Muscle of arm (tissue), 12 donors: ENCODE data around the gene EXO5. TPM values are rescaled to one million over a fixed set of nuclear protein-coding genes. Genes with fewer than 3 reads are reported as not detected.
"Not testable (repeated sequence)": the region's sequence is repeated elsewhere in the genome, so short reads cannot be mapped to it uniquely, and the experiment has no call there.

Experiments used
- DNase-seq: peaks from one replicate; pipeline ENCODE4 v3.0.0-alpha.2; 2013
- polyA plus RNA-seq, 12 donors: library from polyadenylated mRNA; unstranded; fragments of 120-200 nt; gene quantifications; one replicate each; pipeline ENCODE4 v1.2.1, GENCODE V29; 2013; ENCODE audit not compliant: insufficient read length in 12 of 12

EXO5 gene
- polyA plus RNA-seq, 12 donors = 6.2 to 10.6 (median 8.8) TPM; not detected in 1

DNA sequence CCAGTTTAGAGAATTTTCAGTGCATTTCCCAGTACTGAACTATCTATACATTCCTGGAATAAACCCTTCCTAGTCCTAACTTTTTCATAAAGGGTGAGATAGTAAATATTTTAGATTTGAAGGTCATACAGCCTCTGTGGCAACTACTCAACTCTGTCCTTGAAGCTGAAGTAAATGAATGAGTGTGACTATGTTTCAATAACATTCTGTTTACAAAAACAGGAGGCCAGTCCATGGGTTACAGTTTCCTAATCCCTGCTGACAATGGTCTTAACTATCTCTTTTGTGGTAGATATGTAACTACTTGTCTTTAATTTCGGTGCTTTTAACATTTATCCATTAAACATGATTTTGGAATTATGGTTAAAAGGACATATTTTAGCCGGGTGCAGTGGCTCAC, 27.2 kb downstream of the EXO5 start:
- DNase-seq = no peak

DNA sequence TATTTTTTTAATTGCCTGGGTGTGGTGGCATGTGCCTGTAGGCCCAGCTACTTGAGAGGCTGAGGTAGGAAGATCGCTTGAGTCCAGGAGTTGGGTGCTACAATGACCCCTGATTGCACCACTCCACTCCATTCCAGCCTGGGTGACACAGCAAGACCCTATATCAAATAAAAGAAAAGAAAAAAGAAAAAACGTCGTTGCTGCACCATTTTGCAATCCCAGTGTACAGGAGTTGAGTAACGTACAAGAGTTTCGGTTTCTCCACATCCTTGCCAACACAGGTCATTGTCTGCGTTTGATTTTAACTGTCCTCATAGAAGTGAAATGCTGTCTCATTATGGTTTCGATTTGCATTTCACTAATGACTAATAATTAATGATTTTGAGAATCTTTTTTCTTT, 30.8 kb downstream of the EXO5 start:
- no peak for DNase-seq

DNA sequence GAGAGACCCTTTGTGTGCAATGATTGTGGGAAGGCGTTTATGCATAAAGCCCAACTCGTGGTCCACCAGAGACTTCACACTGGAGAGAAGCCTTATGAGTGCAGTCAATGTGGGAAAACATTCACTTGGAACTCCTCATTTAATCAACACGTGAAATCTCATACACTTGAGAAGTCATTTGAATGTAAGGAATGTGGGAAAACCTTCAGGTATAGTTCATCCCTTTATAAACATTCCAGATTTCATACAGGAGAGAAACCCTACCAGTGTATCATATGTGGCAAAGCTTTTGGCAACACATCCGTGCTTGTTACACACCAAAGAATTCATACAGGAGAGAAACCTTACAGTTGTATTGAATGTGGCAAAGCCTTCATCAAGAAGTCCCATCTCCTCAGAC, 38.4 kb downstream of the EXO5 start:
- no peak for DNase-seq

DNA sequence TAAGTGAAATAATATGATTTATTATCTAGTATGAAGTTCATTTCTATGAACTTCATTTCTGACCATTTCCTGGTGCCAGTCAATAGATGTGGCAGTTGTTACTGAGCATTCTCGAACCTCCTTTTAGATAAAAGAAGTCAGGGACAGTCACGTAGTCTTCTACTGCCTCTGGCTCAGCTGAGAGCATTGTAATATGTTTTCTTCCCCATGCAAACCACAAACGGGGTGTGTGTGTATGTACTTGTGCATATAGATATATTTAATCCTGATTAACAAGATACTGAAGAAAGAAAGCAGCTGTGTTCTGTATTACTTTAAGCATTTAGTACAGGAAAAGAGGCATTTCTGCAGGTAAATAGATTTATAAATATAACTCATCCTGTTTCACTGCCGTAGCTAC, 44.5 kb downstream of the EXO5 start:
- no peak for DNase-seq

DNA sequence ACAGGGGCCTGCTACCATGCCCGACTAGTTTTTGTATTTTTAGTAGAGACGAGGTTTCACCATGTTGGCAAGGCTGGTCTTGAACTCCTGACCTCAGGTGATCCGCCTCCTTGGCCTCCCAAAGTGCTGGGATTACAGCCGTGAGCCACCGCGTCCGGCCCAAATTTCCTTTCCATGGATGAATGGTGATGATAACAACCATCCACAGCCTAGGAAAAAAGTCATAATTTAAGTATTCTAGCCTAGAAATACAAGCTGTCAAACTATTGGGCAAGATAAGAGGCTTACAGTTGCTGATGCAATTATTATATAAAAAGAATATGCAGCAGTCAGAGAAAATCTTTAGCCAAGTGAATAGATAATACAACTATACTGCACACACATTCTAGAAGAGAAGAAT, 46.2 kb downstream of the EXO5 start:
- not testable (repeated sequence) for DNase-seq

DNA sequence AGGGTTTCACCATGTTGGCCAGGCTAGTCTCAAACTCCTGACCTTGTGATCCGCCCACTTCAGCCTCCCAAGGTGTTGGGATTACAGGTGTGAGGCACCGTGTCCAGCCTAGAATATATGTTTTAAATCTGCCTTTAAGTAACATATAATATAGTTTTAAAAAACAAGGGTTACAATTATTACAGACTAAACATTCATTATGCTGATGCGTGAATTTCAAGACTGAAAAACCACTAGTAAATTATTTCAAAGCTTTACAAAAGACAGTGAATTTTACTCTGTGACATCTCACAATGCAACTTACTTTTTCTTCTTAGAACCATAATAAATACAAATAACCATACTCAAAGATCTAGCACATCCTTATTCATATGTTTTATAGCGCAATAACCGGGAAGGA, 47.6 kb downstream of the EXO5 start:
- no peak for DNase-seq

DNA sequence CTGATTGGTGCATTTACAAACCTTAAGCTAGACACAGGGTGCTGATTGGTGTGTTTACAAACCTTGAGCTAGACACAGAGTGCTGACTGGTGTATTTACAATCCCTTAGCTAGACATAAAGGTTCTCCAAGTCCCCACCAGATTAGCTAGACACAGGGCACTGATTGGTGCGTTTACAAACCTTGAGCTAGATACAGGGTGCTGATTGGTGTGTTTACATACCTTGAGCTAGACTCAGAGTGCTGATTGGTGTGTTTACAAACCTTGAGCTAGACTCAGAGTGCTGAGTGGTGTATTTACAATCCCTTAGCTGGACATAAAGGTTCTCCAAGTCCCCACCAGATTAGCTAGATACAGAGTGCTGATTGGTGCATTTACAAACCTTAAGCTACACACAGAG, 49.7 kb downstream of the EXO5 start:
- DNase-seq = not testable (repeated sequence)

DNA sequence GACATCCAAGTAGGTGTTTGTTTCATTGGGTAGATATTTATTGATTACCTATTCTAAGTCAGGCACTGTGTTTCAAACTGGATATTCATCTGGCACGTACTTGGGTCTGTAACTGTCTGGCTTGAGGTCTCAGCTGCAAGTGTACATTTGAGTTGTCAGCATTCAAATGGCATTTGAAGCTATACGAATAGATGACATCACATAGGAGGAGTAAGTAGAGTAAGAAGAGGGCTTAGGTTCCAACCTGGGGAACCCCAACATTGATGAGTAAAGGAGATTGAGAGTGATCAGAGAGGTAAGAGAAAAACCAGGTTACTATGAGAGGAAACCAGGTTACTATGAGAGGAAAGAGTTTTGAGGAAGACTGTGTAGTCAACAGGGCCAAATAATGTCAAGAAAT, 53.6 kb downstream of the EXO5 start:
- DNase-seq = no peak

DNA sequence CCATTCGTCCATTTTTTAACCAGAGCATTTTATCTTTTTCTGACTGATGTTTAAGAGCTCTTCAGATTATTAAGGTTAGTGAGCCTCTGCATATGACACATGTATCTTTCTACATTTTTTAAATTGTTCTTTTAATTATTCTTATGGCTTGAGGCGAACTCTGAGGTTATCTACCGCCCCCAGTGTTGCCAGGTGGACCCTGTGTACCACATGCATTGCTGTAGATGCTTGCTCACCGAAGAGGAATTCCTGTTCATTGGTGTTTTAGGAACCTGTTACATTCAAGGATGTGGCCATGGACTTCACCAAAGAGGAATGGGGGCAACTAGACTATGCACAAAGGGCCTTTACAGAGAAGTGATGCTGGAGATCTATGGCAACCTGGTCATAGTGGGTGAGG, 54.7 kb downstream of the EXO5 start:
- DNase-seq = no peak

DNA sequence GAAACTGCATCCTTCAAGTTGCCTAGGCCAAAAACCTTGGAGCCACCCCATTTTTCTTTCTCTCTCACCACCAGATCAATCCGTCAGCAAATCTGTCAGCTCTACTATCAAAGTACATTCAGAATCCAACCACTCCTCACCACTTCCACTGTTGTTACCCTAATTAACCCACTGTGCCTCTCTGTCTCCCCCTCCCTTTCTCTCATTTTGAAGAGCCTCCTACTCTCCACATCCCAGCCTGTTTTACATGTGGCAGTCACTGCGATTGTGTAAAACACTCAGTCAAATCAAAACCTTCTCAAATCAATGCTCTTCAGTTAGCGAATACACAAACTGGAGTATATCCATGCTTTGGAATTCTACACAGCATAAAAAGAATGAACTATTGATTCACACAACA, 55.9 kb downstream of the EXO5 start:
- no peak for DNase-seq

DNA sequence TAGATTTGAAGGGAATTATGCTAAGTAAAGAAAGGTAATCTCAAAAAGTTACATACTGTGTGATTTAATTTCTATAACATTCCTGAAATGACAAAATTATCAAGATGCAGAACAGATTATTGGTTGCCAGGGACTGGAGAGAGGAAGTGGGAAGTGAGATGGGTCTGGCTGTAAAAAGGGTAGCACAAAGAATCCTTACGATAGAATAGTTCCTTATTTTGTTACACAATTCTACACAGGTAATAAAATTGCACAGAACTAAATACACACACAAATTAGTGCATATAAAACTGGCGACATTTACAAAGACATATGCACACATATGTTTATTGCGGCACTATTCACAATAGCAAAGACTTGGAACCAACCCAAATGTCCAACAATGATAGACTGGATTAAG, 56.3 kb downstream of the EXO5 start:
- no peak for DNase-seq

Other genes with a start within 250 kb of the EXO5 start
- 10 to 100 TPM in 1 of 12 donors, 1 to 10 TPM in 9, under 1 TPM in 1, not detected in 1; 0.99 to 16.6 (median 1.5) TPM for gene COL9A2, start 191.5 kb upstream of the EXO5 start, polyA plus RNA-seq
- 10 to 100 TPM in 11 of 12 donors, not detected in 1; 13.7 to 33.5 (median 18.4) TPM for gene SMAP2, start 135.0 kb upstream of the EXO5 start, polyA plus RNA-seq
- 1 to 10 TPM in 11 of 12 donors, not detected in 1; 3.0 to 7.3 (median 3.7) TPM for gene ZFP69B, start 58.3 kb upstream of the EXO5 start, polyA plus RNA-seq
- gene ZFP69, start 31.5 kb upstream of the EXO5 start, polyA plus RNA-seq = 1 to 10 TPM in 11 of 12 donors, not detected in 1; 3.6 to 8.2 (median 5.7) TPM
- 1 to 10 TPM in 10 of 12 donors, not detected in 2; 3.1 to 6.1 (median 3.6) TPM for gene ZNF684, start 22.9 kb downstream of the EXO5 start, polyA plus RNA-seq
- gene RIMS3, start 156.9 kb downstream of the EXO5 start, polyA plus RNA-seq = 1 to 10 TPM in 2 of 12 donors, under 1 TPM in 9, not detected in 1; 0.27 to 3.7 (median 0.61) TPM
- 10 to 100 TPM in 11 of 12 donors, not detected in 1; 50.9 to 81.8 (median 59.9) TPM for gene NFYC, start 182.9 kb downstream of the EXO5 start, polyA plus RNA-seq